Measurements from ENCODE around the gene METTL22. TPM values are rescaled to one million over a fixed set of nuclear protein-coding genes. Genes with fewer than 3 reads are reported as not detected.

METTL22 gene
- total and polyA plus RNA-seq, 10 donors, result 14.8 to 58.8 (median 41.8) TPM

DNA sequence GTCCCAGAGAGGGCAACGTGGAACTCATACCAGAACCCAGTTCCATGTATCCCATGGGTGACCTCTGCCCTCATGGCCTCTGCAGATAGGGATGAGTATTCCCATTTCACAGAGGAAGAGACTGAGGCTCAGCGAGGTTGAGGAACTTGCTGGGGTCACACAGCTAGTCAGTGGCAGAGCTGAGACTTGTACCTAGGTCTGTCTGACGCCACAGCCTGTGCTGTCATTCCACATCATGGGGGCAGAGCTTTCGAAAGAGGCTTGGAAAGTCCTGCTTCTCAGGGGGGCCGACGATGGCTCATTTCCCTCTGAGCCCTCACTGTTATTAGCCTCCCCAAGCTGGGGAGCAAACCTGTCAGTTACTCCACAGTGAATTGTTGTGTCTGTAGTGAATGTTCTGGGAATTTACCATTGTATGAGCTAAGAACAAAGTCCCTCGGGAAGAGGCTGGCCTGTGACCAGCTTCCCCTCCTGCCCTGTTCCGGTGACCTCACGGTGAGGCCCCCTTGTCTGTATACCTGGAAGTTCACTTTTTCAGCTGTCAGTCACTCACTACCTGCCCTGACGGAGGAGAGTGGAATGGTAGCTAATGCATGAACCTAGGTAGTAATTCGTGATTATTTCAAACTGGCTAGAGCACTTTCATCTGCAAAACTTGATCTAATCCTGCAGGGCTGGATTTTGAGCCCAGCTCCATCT is 8.9 kb downstream of the METTL22 start:
- TF ChIP-seq POLR2AphosphoS5 (IDR thresholded peaks at IDR 0.05), result no peak
- no peak for TF ChIP-seq POLR2A (IDR thresholded peaks at IDR 0.05)
- TF ChIP-seq, protein P1, sequence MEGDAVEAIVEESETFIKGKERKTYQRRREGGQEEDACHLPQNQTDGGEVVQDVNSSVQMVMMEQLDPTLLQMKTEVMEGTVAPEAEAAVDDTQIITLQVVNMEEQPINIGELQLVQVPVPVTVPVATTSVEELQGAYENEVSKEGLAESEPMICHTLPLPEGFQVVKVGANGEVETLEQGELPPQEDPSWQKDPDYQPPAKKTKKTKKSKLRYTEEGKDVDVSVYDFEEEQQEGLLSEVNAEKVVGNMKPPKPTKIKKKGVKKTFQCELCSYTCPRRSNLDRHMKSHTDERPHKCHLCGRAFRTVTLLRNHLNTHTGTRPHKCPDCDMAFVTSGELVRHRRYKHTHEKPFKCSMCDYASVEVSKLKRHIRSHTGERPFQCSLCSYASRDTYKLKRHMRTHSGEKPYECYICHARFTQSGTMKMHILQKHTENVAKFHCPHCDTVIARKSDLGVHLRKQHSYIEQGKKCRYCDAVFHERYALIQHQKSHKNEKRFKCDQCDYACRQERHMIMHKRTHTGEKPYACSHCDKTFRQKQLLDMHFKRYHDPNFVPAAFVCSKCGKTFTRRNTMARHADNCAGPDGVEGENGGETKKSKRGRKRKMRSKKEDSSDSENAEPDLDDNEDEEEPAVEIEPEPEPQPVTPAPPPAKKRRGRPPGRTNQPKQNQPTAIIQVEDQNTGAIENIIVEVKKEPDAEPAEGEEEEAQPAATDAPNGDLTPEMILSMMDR (IDR thresholded peaks at IDR 0.05 in 8 of 11, conservative IDR thresholded peaks at IDR 0.05 in 3 of 11), result no peak
- 91 to 94% (median 93%) methylated on average over 11 of the region's 11 CpGs for WGBS, 5 donors
- H3K36me3 ChIP-seq, result peaks cover 0 to 100% (median 84%) of the 10 kb centered on the region in 6 donors
- no peaks in the 10 kb centered on the region for H3K27me3 ChIP-seq (replicated peaks in 1 of 7)
- H3K4me1 ChIP-seq, result peaks cover 0 to 50% (median 15%) of the 10 kb centered on the region in 6 donors
- DNase-seq, result peak; percentile 46
- H3K4me3 ChIP-seq, result no peak overlapping the region
- peak overlapping the region in 1 of 8 donors; percentile 93 for H3K27ac ChIP-seq
- H3K9me3 ChIP-seq, result no peaks in the 10 kb centered on the region
- intact Hi-C loops (cut with DNase I; ENCODE audit: low total_unique reads), result no loop called here

DNA sequence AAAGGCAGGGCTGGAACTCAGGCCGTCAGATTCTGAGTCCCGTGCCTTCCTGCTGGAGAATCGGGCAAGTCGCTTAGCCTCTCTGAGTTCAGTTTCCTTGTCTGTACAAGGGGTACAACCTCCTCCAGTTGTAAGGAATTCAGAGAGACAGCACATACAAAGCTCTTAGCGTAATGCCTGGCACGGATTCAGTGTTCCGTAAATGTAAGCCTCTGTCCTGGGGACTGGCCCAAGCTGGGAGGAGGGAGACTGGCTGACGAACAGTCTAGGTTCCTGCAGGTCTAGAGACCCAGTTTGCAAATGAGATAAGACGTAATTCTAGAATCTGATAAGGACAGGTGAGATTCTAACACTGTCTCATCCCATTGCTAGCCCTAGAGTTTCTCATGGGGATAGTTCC is 9.9 kb downstream of the METTL22 start:
- intact Hi-C loops (cut with DNase I; ENCODE audit: low total_unique reads), result no loop called here
- DNase-seq, result peak; percentile 17
- Histone ChIP-seq H3K27ac (peak overlapping the region in 7 of 8 donors; percentile 74 to 93 (median 88)), H3K27me3 (replicated peaks in 1 of 7) (no peaks in the 10 kb centered on the region), H3K9me3 (no peaks in the 10 kb centered on the region), H3K4me1 (peaks cover 0 to 46% (median 15%) of the 10 kb centered on the region in 6 donors), H3K36me3 (peaks cover 0 to 100% (median 85%) of the 10 kb centered on the region in 6 donors), H3K4me3 (peak overlapping the region in 1 of 8 donors; percentile 60)
- no peak for TF ChIP-seq POLR2A (IDR thresholded peaks at IDR 0.05)
- TF ChIP-seq, protein P1 (IDR thresholded peaks at IDR 0.05 in 8 of 11, conservative IDR thresholded peaks at IDR 0.05 in 3 of 11), result no peak
- WGBS, 5 donors, result 90 to 97% (median 94%) methylated on average over 9 of the region's 9 CpGs

DNA sequence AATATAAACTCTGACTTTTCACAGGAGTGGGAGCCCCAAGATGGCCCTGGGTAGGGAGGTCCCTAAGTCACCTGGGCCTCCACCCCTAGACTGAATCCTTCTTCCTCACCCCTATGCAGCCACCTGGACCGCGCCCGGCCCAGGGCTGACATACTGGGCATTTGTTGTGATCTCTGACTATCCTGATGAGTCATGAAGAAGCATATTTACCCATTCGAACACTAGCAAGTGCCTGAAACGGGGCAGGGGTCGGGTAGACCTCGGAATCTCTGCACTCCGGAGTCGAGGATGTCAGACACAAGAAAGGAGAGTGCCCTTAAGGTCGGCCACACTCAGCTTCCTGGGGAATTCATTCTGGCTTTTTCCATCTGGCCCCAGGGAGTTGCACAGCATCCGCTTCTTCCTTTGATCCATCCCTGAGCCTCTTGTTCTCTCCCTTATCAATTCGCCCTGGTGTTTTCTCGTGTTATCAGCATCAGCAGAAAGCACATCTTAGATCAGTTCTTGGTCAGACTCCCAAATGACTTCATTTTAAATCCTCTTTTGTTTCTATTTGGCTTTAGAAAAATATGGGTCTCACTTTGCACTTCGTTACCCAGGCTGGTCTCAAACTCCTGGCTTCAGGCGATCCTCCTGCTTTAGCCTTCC is 10.4 kb downstream of the METTL22 start:
- Histone ChIP-seq H3K4me1 (peaks cover 0 to 41% (median 14%) of the 10 kb centered on the region in 6 donors), H3K9me3 (no peaks in the 10 kb centered on the region), H3K27me3 (replicated peaks in 1 of 7) (no peaks in the 10 kb centered on the region), H3K4me3 (peak overlapping the region in 1 of 8 donors; percentile 60), H3K27ac (peak overlapping the region in 7 of 8 donors; percentile 74 to 93 (median 88)), H3K36me3 (peaks cover 0 to 100% (median 87%) of the 10 kb centered on the region in 6 donors)
- DNase-seq, result peak; percentile 73
- WGBS, 5 donors, result 70 to 75% (median 70%) methylated on average over 15 of the region's 15 CpGs
- TF ChIP-seq, protein P1 (IDR thresholded peaks at IDR 0.05 in 8 of 11, conservative IDR thresholded peaks at IDR 0.05 in 3 of 11), result no peak
- intact Hi-C loops (cut with DNase I; ENCODE audit: low total_unique reads), result no loop called here

DNA sequence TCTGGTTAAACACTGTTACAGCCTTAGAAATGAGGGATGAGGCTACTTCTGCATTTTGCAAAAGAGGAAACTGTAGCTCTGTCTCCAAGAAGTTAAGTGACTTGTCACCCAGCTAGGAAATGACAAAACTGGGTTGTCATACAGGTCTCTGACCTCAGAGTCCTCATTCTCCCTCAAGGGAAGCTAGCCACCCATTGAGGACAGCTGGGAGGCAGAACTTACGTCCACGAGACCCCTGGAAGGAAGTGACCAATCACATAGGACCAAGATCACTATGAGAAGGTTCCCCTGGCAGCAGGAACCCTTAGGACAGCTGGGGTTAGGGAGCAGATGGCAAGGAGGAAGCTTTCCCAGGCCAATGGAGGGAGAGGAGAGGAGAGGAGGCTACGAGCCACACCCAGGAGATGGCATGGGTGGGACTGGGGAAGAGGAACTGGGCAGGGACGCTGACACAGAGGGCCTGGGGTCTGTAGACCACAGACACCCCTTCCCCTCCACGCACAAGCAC is 11.2 kb downstream of the METTL22 start:
- H3K9me3 ChIP-seq, result no peaks in the 10 kb centered on the region
- no peak for TF ChIP-seq POLR2A (IDR thresholded peaks at IDR 0.05)
- peak; percentile 52 to 77 (median 57) for TF ChIP-seq POLR2AphosphoS5 (IDR thresholded peaks at IDR 0.05)
- H3K4me3 ChIP-seq, result peak overlapping the region in 1 of 8 donors; percentile 60
- H3K27me3 ChIP-seq (replicated peaks in 1 of 7), result no peaks in the 10 kb centered on the region
- H3K4me1 ChIP-seq, result peaks cover 0 to 34% (median 10%) of the 10 kb centered on the region in 6 donors
- H3K36me3 ChIP-seq, result peaks cover 0 to 100% (median 84%) of the 10 kb centered on the region in 6 donors
- H3K27ac ChIP-seq, result peak overlapping the region in 7 of 8 donors; percentile 74 to 93 (median 88)
- 32 to 58% (median 42%) methylated on average over 5 of the region's 5 CpGs for WGBS, 5 donors
- DNase-seq, result peak; percentile 84
- intact Hi-C loops (cut with DNase I; ENCODE audit: low total_unique reads), result no loop called here
